ENCODE measurements around the gene ANKRD9.

ANKRD9 gene

DNA sequence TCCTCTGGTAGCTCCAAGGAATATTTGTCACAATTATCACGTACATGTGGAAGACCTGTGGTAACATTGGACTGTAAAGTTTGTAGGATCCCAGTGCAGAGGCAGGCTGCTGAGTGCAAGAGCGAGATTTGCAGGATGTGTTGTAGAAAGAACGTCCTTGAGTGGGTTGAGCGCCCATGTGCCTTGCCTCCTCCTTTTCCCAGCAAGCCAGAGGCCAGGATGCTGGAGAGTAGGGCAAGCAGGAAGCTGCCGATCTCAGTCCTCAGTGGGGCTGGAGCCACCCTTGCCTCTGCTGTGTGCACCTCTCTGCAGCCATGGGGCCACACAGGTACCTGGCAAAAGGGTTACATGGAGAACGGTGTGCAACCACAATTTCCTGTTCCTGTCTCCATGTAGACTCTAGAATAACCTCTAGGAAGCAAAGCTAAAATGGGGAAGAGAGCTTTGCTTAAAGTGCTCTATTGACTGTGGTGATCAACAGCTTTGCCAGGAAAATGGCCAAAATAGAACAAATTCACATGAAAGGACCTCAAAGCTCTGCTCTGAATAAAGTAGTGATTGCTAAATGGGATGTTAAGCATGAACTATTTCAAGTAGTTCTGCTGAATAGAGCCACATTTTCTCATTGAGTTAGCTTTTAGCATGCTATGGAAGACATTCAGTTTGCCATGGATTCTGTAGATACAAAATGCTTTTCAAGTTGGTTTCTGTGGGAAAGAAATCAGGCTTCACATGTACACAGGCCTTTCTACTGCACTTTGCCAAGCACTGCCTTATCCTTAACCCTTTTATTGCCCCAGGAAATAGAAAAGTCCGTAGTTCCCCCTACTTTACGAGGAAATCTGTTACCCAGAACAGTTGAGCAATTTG, 37.4 kb downstream of the ANKRD9 start:
- no peak for DNase-seq

GRCh38 chr14:102469261-102469660, 40.3 kb downstream of the ANKRD9 start:
- no peak for DNase-seq

- DNase-seq = no peak
Measured at GRCh38 chr14:102464846-102465341, 44.7 kb downstream of the ANKRD9 start.

DNA sequence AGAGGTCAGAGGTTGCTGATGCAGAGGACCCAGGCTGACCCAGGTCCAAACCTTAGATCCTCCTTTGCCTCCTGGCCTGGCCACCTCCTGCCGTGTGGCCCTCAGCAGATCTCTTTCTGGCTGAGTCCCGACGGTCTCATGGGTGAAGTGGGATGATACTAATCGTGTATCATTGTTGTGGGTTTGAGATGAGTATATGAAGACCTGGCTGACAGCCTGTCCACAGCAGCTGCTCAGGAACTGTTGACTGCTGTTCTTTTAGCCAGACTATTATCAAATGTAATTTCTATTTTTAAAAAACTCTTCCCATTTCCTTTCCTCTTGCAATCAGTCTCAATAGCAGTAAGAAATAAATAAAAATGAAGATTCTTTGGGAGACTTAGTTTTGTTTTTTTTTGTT, 45.6 kb downstream of the ANKRD9 start:
- no peak for DNase-seq

- no peak for DNase-seq
Measured at GRCh38 chr14:102462391-102462790, 47.2 kb downstream of the ANKRD9 start.

GRCh38 chr14:102461490-102462338, 47.9 kb downstream of the ANKRD9 start:
- peak in 1 of 5 experiments; percentile 55 for DNase-seq

- DNase-seq = no peak
Measured at GRCh38 chr14:102457509-102457908, 52.1 kb downstream of the ANKRD9 start.

DNA sequence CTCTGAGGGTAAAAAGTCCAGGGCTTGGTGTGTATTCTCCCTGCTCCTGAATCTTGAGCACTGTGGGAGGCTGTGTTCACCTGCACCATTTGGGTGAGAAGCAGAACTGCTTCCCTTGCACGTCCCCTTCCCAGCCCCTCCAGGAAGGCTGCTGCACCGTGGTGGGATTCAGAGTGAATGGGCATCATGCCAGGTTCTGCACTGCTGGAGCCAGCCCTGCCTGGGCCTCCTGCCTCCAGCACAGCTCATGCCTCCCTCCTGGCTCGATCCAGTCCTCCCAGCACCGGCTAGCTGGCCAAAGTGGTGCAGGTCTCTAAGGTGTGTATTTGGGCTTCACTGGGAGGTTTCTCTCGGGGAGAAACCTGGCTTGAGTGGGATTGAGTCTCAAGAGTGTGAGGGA, 54.9 kb downstream of the ANKRD9 start:
- DNase-seq = no peak

DNA sequence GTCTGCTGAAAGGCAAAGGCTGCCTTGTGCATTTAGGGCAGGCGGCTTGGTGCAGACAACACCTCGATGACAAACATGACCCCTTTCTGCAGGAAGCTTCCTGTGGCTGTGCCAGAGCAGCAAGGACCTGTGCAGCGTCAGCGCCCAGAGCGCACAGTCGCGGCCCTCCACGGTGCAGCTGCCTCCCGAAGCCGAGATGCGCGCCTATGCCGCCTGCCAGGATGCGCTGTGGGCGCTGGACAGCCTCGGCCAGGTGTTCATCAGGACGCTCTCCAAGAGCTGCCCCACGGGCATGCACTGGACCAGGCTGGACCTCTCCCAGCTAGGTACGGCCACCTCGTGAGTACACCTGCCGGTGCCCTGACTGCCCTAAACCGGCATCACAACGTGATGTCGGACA, 57.3 kb downstream of the ANKRD9 start:
- no peak for DNase-seq
